GM21619 (cell line): ENCODE measurements around the gene WDR91.

ENCODE experiments used
- ATAC-seq: cut with Tn5 transposase; IDR thresholded peaks from one replicate; pipeline ENCODE4 v1.9.1; 2021; ENCODE audit not compliant: unreplicated experiment

Gene WDR91

DNA sequence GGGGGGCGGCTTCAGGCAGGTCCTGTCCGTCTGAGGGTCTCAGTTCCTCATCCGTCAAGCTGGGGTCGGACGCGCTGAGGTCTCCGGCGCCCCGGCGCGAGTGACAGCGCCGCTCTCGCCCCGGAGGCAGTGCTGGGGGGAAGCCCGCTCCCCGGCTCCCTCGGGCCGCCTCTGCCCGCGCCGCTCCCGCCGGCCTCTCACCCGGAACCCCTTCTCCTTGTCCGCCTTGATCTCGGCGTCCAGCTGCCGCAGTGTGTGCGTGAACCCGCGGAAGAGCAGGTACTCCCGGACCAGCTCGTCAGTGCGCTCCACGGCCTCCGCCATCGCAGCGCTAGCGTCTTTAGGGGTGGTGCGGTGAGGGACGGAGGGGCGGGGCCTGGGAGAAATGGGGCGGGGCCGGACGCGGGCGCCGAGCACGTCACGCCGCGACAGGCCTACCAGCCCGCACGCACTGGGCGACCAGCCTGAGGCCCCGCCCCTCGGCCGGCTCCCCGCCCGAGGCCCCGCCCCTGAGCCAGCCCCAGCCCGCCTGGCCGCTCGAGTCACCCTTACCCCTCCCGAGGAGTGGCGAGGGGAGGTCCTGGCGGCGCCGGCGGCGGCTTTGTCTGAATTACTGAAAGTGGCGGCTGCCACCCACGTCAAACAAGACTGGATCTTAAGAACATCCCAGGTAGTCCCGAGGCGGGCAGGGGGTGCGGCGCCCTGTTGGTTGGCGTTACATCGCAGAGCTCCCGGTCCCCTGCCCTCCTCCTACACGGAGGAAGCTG lies at the start of gene WDR91:
Gene WDR91 (minus strand): TSS at position 348 of the 767 bp plus-strand sequence. CDS start 24 bp downstream, at position 324.
- peak; percentile 77 for ATAC-seq

DNA sequence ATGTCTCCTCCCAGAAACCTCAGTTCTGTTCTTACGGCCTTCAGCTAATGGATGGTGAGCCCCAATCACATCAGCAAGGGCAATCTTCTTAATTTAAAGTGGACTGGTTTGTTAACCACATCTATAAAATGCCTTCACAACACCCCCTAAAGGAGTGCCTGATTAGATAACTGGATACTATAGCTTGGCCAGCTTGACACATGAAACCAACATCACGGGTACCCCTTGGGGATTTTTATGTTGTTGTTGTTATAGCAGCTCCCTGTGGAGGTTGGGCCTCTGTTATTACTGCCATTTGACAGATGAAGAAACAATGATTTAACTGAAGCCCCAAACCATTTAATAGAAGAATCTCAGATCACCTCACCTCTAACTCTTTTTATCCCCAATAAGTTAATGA lies 49.1 kb upstream of the WDR91 start:
- ATAC-seq = no peak

DNA sequence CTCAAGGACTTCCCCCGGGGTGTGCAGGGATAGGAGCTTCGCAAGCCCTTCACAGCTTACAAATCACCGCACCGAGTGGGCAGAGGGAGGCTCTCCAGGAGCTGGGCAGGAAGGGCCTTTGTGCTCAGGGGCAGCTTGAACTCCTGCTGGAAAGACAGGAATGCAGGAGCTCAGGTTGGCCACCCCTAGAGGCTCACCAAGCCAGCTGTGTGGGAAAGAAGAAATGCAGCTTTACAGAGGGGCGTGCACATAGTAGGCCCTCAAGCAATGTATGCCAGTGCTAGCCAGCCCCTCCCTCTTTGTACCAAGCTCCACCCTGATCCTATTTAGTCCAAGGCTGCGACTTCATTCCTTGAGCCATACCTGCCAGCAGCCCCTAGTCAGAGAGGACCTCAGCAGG lies 48.4 kb upstream of the WDR91 start:
- no peak for ATAC-seq

DNA sequence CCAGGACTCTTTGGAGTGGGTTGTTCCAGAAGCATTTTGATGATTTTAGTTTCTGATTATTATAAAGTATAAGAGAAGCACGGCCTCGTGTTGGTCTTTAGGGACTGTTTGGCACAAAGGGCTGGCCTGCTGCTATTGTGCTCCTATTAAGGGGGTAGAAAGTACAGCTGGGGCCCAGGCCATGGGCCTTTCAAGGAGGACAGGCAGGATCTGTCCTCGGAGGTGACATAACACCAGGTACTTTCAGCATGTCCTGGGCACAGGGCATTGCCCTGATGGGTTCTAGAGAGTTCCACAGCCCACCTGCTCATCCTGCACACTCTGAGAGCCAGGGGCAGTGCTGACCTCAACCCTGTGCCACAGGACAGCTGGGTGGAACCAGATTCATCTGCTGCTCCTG lies 47.3 kb upstream of the WDR91 start:
- ATAC-seq = no peak

DNA sequence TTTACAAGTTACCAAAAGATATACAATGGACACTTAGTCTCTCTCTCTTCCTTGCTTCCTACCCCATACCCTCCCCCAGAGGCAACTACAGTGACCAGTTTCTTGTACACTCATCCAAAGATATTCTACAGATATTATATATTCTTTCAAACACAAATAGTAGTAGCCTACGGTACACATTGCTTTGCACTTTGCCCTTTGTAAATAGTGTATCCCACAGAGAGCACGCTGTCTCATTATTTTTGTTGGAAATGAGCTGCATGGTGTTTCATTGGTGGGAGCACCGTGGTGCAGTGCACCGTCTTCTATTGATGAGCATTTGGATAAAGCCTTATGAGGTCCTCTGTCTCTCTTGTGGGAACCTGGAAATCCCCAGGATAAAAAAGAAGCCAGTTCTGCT lies 46.5 kb upstream of the WDR91 start:
- no peak for ATAC-seq

DNA sequence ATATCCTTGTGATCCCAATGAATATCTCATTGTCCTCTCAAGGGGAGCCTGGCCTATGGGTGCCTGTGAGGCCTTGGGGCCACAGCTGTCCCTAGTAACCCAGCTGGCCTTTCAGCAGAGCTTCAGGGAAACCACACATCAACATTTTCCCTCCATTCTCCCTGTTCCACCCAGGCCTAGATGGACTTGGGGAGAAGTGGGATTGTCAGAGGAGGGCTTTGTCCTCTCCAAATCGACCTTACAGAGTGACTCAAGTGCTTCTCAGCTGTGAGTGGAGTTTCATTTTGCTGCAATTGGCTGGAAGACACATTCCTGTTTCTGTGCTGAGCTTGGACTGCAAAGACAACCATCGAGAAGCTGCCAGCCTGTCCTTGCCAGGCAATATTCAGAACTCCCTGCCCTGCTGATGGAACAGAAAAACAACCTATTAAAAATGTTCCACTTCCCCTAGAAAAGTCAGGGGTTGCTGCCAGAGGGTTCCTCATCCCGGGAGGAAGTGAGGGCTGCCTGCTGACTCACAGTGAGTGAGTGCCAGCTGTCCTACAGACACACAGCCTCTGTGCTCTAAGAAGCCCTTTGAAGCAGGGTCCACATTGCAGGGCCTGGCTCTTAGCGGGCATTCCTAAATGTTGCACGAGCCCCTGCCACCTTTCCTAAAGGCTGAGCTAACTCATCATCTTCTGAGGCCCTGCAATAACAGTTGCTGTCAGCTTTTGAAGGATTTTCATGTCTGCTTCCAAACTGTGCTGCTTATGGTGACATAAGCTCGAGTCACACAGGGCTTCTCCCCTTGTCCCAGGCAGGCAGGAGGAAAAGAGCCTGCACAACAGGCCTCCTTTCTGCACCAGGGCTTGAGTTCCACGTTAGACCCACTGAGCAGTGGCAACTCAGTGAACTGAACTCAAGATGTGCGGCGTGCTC lies 42.8 kb upstream of the WDR91 start:
- no peak for ATAC-seq

DNA sequence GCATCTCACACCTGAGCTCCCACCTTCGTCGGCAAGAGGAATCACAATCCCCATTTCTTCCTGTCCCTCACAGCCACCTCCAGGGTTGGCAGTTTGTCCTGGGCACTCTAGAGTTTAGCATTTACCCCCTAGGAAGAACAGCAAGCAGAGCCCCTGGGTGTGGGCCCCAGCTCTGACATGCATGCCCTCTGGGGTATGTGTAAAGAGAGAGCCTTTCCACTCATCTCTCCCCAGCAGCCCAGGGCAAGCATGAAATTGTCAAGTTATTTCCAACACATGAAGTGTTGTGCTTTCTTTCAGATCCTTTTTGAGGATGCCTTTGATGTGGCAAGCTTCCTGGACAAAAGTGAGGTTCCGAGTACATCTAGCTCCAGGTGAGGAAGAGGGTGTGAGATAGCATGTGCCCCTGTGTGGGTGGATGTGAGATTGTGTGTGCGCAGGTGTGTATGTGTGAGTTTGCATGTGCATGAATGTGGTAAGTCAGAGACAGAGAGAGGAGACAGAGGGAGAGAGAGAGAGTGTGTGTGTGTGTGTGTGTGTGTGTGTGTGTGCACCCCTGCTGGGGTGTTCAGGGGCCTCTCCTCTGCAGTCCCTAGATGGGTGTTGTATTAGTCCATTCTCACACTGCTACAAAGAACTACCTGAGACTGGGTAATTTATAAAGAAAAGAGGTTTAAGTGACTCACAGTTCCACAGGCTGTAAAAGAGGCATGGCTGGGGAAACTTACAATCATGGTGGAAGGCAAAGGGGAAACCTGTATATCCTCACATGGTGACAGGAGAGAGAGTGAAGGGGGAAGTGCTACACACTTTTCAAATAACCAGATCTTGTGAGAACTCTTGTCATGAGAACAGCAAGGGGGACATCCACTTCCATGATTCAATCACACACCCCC lies 40.4 kb upstream of the WDR91 start:
- ATAC-seq = no peak

DNA sequence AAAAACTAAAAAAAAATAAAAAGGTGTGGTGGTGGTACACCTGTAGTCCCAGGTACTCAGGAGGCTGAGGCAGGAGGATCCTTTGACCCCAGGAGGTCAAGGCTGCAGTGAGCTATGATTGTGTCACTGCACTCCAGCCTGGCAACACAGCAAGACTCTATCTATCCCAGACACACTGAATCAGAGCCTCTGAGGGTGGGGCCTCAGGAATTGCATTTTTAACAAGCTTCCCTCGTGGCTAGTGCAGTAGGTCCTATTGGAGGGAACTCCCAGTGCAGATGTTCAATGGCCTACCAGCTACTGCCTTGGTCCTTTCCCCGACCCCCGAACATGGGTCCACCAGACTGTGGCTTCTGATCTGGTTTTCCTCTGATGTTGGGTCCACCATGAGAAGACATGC lies 37.2 kb upstream of the WDR91 start:
- ATAC-seq = no peak

DNA sequence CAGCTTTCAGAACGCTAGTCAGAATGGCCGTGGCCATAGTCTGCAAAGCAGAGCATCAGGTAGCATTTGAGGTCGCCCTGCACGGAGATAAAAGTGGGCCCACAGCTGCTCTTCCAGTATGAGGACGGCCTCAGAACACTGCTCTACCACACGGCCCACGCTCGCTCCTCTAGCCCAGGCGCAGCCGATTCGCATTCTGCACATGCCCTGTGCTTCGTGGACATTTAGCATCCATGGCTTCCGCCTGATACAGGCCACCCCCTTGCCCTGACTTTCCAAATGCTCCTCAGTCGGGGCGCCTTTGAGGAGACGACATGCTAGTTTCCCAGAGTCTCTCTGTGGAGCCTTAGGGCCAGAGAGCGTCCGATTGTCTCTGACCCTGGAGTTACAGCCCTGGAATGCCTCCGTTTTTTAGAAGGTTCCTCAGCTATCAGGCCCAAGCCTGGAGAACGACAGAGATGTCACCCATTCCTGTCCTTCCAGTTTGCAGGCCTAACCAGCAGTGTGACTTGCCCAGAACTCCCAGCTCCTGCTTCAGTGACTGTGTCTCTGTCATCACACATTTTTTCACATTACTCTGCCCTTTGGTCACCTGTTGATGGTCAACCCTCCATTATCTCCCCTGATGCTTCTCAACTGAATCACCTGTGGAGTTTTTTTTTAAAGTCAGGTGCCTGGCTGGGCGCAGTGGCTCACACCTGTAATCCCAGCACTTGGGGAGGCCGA lies 36.6 kb upstream of the WDR91 start:
- no peak for ATAC-seq

DNA sequence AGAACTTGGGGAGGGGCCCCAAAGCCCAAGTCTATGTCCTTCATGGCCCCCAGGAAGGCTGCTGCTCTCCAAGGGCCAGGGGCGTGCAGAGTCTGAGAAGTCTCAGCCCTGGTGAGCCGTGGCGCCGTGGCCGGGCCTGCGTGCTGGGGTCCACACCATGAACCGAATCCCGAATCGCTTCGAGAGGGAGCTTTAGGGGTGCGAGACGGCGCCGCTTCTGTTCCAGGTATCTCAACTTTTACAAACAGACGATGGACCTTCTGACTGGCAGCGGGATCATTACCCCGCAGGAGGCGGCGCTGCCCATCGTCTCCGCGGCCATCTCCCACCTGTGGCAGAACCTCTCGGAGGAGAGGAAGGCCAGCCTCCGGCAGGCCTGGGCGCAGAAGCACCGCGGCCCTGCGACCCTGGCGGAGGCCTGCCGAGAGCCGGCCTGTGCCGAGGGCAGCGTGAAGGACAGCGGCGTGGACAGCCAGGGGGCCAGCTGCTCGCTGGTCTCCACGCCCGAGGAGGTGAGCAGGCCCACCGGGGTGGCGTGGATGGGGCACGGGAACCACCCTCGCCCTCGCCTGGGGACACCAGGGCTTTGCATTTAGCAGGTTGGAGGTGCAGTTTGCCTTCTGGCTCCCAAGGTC lies 35.0 kb upstream of the WDR91 start:
- ATAC-seq = no peak

DNA sequence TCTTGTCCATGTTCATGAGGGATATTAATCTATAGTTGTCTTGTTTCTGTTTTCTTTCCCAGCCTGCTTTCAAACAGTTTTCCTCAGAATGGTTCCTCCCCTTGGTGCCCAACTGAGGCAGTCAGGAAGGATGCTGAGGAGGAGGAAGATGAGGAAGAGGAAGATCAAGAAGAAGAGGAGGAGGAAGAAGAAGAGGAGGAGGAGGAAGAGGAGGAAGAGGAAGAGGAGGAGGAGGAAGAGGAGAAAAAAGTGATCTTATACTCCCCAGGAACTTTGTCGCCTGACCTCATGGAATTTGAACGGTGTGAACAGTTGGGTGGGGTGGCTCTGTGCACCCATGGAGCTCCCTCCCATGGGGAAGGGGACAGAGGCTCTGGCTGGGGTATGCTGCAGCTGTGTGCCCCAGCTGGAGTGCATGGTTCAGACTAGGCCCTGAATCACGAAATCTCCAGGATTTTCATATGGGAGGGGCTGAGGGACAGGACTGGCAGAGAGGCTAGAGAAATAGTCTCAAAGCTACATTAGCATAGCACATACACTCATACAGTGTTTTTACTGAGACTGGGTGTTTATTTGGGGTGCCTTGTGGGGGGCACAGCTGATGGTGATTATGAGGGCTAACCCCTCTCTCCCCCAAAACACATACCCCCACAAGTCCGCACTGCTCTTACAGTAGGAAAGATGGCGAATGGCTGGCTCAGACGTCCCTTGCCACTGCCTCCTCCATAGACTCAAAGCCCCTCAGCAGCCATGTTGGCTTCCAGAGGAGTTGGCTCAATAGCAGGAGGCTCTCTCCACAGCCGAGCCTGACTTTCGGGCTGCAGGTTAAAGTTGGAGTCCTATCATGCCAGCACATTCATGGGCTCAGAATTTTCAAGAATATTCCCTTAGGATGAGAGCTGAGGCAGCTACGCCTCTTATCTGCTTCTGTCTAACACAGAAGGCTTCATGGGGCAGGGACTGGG lies 34.2 kb upstream of the WDR91 start:
- ATAC-seq = no peak

DNA sequence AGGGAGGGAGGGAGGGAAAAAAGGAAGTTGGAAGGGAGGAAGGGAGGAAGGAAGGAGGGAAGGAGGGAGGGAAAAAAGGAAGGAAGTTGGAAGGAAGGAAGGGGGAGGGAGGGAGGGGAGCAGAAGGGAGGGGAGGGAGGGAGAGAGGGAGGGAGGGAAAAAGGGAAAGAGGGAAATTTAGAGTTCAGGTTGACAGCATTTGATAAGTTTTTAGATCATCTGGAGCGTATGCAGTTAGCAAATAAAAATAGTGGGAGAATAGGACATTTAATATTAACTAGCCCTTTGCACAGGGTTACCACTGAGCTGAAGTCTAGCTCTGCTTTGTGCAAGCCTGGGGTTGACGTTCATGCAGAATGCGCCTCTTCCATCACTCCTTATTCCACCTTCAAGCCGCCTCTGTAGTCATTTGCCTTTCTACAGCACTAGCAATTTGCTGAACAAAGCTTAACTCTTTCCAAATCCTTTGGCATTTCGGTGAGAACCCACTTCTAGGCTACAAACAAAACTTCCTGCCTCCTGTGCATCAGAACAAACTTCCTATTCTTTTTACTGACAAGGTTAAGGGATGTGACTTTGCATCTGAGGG lies 30.9 kb upstream of the WDR91 start:
- ATAC-seq = no peak

DNA sequence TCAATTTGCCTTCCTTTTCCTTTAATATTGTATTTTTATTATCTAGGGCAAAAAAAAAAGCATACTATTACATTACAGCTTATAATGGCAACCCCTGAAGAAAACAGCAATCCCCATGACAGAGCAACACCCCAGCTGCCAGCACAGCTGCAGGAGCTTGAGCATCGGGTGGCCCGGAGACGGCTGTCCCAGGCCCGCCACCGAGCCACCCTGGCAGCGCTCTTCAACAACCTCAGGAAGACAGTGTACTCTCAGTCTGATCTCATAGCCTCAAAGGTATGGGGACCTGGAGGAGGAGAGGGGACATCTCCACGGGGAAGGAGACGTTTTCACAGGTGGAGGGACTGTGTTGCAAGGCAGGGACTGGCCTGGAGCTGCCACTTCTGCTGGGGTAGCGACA lies 29.1 kb upstream of the WDR91 start:
- no peak for ATAC-seq

DNA sequence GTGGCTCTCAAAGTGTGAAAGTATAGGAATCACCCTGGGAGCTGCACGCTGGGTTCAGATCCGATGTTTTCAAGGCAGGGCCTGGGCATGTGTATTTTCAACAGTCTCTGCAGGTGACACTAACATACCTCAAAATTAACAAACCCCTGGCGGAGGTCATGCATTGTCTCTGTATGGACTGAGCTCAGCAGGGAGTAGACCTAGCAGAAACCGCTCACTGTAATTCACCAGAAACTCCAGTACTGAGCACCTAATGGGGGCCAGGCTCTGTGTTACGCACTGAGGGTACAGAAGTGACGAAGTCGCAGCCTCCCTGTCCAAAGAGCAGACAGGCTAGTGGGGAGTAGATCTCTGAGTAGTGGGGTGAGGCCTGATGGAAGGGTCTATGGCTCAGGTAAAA lies 27.9 kb upstream of the WDR91 start:
- no peak for ATAC-seq

DNA sequence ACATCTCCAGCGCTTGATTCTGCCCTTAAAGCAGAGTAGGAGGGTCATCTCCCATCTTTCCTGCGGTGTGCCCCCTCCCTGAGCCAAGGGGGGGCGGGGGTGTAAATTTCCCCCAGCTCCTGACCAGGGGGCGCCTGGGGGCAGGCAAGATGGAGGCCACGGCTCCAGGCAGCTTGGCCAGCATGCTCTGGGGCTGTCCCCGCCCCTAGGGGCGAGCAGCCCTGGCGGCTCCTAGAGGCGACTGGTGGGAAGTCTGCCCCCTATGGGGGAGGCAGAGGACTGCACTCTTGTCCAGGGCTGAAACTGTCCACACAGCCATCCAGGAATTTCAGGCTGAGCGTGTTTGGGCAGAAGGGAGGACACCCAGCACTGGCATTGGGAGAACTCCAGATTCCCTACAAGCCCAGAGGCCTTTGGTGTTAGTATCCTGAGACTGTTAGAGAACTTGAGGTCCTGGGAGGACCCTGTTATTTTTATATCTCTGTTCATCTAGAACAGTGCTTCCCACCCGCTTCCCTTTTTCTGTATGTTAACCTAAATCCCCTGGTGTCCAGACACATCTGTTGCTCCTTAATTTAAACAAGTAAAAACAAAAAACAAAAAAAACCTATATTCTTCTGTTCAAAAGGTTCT lies 26.9 kb upstream of the WDR91 start:
- no peak for ATAC-seq

DNA sequence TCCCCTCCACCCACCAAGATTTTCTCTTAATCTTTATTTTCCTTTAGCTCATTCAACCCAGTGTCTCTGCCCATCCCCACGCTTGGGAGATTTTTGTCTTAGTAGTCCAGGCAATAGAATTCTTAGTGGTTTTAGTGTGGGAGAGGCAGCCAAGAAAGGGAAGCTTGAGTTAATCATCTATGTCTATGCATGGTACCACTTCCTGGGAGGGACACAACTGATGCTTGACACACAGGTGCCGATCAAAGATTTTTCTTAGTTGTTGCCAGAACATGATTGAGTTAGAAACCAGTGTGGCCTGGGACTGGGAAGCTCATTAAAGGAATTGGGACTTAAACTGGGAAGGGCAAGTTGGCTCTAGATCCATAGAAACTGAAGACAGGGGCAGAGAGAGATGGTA lies 25.4 kb upstream of the WDR91 start:
- peak; percentile 84 for ATAC-seq

DNA sequence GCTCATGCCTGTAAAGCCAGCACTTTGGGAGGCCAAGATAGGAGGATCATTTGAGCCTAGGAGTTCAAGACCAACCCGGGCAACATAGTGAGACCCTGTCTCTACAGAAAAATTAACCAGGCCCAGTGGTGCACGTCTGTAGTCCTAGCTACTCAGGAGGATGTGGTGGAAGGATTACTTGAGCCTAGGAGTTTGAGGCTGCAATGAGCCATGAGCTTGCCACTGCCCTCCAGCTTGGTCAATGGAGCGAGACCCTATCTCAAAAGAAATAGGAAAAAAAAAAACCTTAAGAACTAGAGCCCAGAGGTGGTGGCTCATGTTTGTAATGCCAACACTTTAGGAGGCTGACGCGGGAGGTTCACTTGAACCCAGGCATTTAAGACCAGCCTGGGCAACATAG lies 24.5 kb upstream of the WDR91 start:
- ATAC-seq = no peak

DNA sequence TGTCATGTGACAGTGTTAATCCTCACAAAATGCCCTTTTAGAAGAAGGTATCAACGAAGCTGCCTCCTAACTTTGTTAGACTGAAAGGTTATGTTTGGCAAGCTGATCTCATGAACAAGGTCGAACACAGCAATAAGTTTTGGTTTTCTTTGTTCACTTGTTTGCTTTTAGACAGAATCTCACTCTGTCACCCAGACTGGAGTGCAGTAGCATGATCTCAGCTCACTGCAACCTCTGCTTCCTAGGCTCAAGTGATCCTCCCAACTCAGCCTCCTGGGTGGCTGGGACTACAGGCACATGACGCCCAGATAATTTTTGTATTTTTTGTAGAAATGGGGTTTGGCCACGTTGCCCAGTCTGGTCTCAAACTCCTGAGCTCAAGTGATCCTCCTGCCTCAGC lies 23.4 kb upstream of the WDR91 start:
- ATAC-seq = no peak
